ENCODE data around the gene SCRN2. TPM values are rescaled to one million over a fixed set of nuclear protein-coding genes. Genes with fewer than 3 reads are reported as not detected.

The SCRN2 gene
- total RNA-seq, 2 experiments from 2014 or later, result 21.0 to 23.8 TPM

DNA sequence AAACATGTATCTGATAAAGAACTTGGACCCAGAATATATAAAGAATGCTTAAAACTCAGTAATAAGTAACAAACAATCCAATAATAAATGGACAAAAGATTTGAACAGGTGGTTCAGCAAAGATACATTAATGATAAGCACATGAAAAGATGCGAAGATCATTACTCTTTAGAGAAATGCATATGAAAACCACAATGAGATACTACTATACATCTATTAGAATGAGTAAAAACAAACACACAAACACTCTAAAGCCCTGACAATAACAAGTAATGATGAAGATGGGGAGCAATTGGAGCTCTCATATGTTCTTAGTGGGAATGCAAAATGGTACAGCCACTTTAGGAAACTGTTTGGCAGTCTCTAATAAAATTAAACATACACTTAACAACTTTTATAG lies 48.6 kb downstream of the SCRN2 start:
- ChIA-PET POLR2A (no interaction called here), CTCF (interaction anchor here (0.6 to 1.6 kb wide), 3 partner anchors 9 to 112 kb away, joined by 3 to 4 read pairs (median 3); no protein-coding TSS in a partner anchor)
- Mint-ChIP-seq H3K4me3 (no peak overlapping the region), H3K9me3 (no peaks in the 10 kb centered on the region), H3K27me3 (peaks cover 52% of the 10 kb centered on the region), H3K36me3 (ENCODE audit: low read depth) (no peaks in the 10 kb centered on the region), H3K4me1 (ENCODE audit: low read depth) (peaks cover 9% of the 10 kb centered on the region), H3K27ac (no peak overlapping the region)
- intact Hi-C loops (cut with micrococcal nuclease), result no loop called here
- DNase-seq (no peak), ATAC-seq (no peak)
- TF ChIP-seq CTCF (IDR thresholded peaks at IDR 0.05), result no peak

- Mint-ChIP-seq H3K27ac (no peak overlapping the region), H3K4me1 (ENCODE audit: low read depth) (peaks cover 9% of the 10 kb centered on the region), H3K27me3 (peaks cover 53% of the 10 kb centered on the region), H3K36me3 (ENCODE audit: low read depth) (no peaks in the 10 kb centered on the region), H3K4me3 (peak overlapping the region; percentile 43), H3K9me3 (no peaks in the 10 kb centered on the region)
- CTCF ChIA-PET, result interaction anchor here (1.2 to 1.9 kb wide), 3 partner anchors 10 to 113 kb away, joined by 3 to 17 read pairs (median 11); no protein-coding TSS in a partner anchor
- intact Hi-C loops (cut with micrococcal nuclease), result no loop called here
- DNase-seq (no peak), ATAC-seq (no peak)
- POLR2A ChIA-PET, result interaction anchor here (0.5 to 1.6 kb wide), 2 partner anchors 12 to 126 kb away, joined by 3 to 5 read pairs; no protein-coding TSS in a partner anchor
- TF ChIP-seq CTCF (IDR thresholded peaks at IDR 0.05), result no peak
Measured at GRCh38 chr17:47791025-47791424, 50.0 kb downstream of the SCRN2 start.

DNA sequence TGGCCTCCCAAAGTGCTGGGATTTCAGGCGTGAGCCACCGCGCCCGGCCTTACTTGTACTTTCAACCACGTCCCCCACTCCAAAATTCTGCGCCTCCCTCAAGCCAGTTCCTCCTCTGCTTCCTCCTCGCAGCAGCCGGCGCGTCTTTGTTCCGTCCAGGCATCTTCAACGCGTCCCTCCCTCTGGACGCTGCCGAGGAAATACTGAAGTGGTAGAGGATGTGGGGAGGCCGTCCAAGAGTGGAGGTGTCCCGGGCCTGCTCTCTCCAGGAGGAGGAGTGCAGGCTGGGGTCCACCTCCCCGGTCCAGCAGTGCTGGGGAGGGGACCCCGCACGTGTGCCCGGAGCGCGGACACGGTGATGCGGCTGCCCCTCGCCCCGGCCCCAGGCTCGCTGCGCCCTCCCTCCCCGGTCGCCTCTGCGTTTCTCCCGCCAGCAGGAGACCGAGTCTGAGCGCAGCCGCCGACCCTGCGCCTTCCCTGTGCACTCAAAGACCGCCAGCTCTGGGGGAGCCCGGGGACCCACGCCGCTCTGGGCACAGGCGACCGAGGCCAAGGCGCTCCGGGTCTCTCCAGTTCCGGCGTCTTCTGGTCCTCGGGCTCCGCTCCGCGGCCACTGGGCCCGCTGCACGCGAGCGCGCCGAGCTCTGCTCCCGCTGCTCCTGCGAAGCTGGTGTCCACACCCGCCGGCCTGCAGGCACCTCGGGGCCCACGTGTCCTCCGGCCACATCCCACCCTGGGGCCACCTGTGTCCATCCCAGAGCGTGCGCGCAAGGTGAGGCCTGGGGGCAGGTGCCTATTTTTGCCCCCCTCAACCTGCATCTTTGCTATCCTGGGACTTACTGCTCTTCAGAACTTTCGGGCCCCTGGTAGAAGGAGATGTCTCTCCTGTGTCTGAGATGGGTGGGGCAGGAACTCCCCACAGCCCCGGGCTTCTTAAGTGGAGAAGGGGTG lies 51.2 kb downstream of the SCRN2 start:
- ChIA-PET CTCF (interaction anchor here (0.6 to 1.9 kb wide), 26 partner anchors 8 to 144 kb away, joined by 3 to 22 read pairs (median 4); no protein-coding TSS in a partner anchor), POLR2A (interaction anchor here (1.6 kb wide), 1 partner anchor 125 kb away, joined by 5 read pairs; no protein-coding TSS in a partner anchor)
- TF ChIP-seq CTCF (IDR thresholded peaks at IDR 0.05), result peak; percentile 78
- no peaks in the 10 kb centered on the region for H3K9me3 Mint-ChIP-seq
- peak overlapping the region; percentile 66 for H3K4me3 Mint-ChIP-seq
- no peak overlapping the region for H3K27ac Mint-ChIP-seq
- peaks cover 9% of the 10 kb centered on the region for H3K4me1 Mint-ChIP-seq (ENCODE audit: low read depth)
- peaks cover 58% of the 10 kb centered on the region for H3K27me3 Mint-ChIP-seq
- peak; percentile 97 for ATAC-seq
- intact Hi-C loops (cut with micrococcal nuclease), result no loop called here
- DNase-seq, result peak; percentile 70
- no peaks in the 10 kb centered on the region for H3K36me3 Mint-ChIP-seq (ENCODE audit: low read depth)

Other genes with a start within 250 kb of the SCRN2 start
- gene KPNB1, start 191.4 kb downstream of the SCRN2 start, total RNA-seq, result 100 to 1,000 TPM; 589 to 605 TPM
- gene TBKBP1, start 147.1 kb downstream of the SCRN2 start, total RNA-seq, result 10 to 100 TPM; 12.4 to 13.6 TPM
- gene TBX21, start 108.0 kb downstream of the SCRN2 start, total RNA-seq, result 10 to 100 TPM; 53.0 to 56.9 TPM
- gene OSBPL7, start 19.5 kb downstream of the SCRN2 start, total RNA-seq, result 10 to 100 TPM; 18.0 to 19.8 TPM
- 10 to 100 TPM; 66.5 to 67.0 TPM for gene MRPL10, start 9.7 kb downstream of the SCRN2 start, total RNA-seq
- gene LRRC46, start 9.6 kb downstream of the SCRN2 start, total RNA-seq, result under 1 TPM; 0.38 to 0.67 TPM
- under 1 TPM; 0.13 to 0.18 TPM for gene SP6, start 9.9 kb upstream of the SCRN2 start, total RNA-seq
- 10 to 100 TPM; 11.5 to 13.2 TPM for gene SP2, start 55.0 kb upstream of the SCRN2 start, total RNA-seq
- 10 to 100 TPM; 41.0 to 42.7 TPM for gene PNPO, start 100.3 kb upstream of the SCRN2 start, total RNA-seq
- gene PRR15L, start 116.6 kb upstream of the SCRN2 start, total RNA-seq, result not detected
- gene CDK5RAP3, start 129.8 kb upstream of the SCRN2 start, total RNA-seq, result 100 to 1,000 TPM; 161 to 171 TPM
- gene COPZ2, start 196.5 kb upstream of the SCRN2 start, total RNA-seq, result 1 to 10 TPM; 4.3 to 4.6 TPM
- 10 to 100 TPM; 88.3 to 90.3 TPM for gene NFE2L1, start 207.1 kb upstream of the SCRN2 start, total RNA-seq

Data from activated CD8-positive, alpha-beta T cell treated with anti-CD3 and anti-CD28 coated beads for 36 hours (primary cell).